Measurements from ENCODE around the gene NAPSA. TPM values are rescaled to one million over a fixed set of nuclear protein-coding genes. Genes with fewer than 3 reads are reported as not detected.

The NAPSA gene
- total RNA-seq, result 1 to 10 TPM in 2 of 4 donors, under 1 TPM in 2; 0.46 to 3.4 (median 1.5) TPM

- Histone ChIP-seq H3K4me3 (replicated peaks in 1 of 3) (no peak within 1 kb of the TSS), H3K4me1 (peaks cover 0 to 31% of the 10 kb centered on the region in 2 donors), H3K27me3 (no peaks in the 10 kb centered on the region), H3K27ac (no peak within 1 kb of the TSS), H3K36me3 (no peaks in the 10 kb centered on the region), H3K9me3 (no peaks in the 10 kb centered on the region)
- 88% methylated on average over 11 of the region's 11 CpGs for WGBS, 2 donors
- TF ChIP-seq POLR2A (IDR thresholded peaks at IDR 0.05) (no peak), CTCF (IDR thresholded peaks at IDR 0.05) (no peak)
- intact Hi-C loops (cut with DNase I), result no loop called here
- no peak for DNase-seq
Observed at GRCh38 chr19:50365434-50366306, at the start of gene NAPSA. Gene NAPSA, minus strand, starts transcription at chr19:50365639. Its CDS starts 18 bp downstream, at chr19:50365621.

GRCh38 chr19:50413531-50413930 is 48.1 kb upstream of the NAPSA start:
- Histone ChIP-seq H3K4me1 (peaks cover 0 to 6% of the 10 kb centered on the region in 2 donors), H3K4me3 (replicated peaks in 1 of 3) (no peak overlapping the region), H3K27ac (no peak overlapping the region), H3K9me3 (no peaks in the 10 kb centered on the region), H3K36me3 (no peaks in the 10 kb centered on the region), H3K27me3 (peaks cover 5% of the 10 kb centered on the region)
- no peak for DNase-seq
- TF ChIP-seq CTCF (IDR thresholded peaks at IDR 0.05), result no peak
- no peak for TF ChIP-seq POLR2A (IDR thresholded peaks at IDR 0.05)
- 93 to 96% methylated on average over 6 to 11 of the region's 21 CpGs for WGBS, 2 donors
- intact Hi-C loops (cut with DNase I), result no loop called here

- Histone ChIP-seq H3K9me3 (no peaks in the 10 kb centered on the region), H3K27ac (no peak overlapping the region), H3K27me3 (peaks cover under 1% of the 10 kb centered on the region), H3K36me3 (no peaks in the 10 kb centered on the region), H3K4me1 (peaks cover 0 to 6% of the 10 kb centered on the region in 2 donors), H3K4me3 (replicated peaks in 1 of 3) (no peak overlapping the region)
- no peak for TF ChIP-seq CTCF (IDR thresholded peaks at IDR 0.05)
- TF ChIP-seq POLR2A (IDR thresholded peaks at IDR 0.05), result no peak
- DNase-seq, result no peak
- 94 to 95% methylated on average over 13 of the region's 13 CpGs for WGBS, 2 donors
- intact Hi-C loops (cut with DNase I), result no loop called here
Observed at GRCh38 chr19:50413096-50413495, 47.7 kb upstream of the NAPSA start.

GRCh38 chr19:50412419-50412818 is 47.0 kb upstream of the NAPSA start:
- no peak for DNase-seq
- no peaks in the 10 kb centered on the region for H3K36me3 ChIP-seq
- WGBS, 2 donors, result 91 to 97% methylated on average over 2 of the region's 2 CpGs
- no peaks in the 10 kb centered on the region for H3K27me3 ChIP-seq
- no peak overlapping the region for H3K27ac ChIP-seq
- intact Hi-C loops (cut with DNase I), result no loop called here
- TF ChIP-seq POLR2A (IDR thresholded peaks at IDR 0.05), result no peak
- no peak for TF ChIP-seq CTCF (IDR thresholded peaks at IDR 0.05)
- H3K9me3 ChIP-seq, result no peaks in the 10 kb centered on the region
- H3K4me3 ChIP-seq (replicated peaks in 1 of 3), result no peak overlapping the region
- peaks cover 0 to 6% of the 10 kb centered on the region in 2 donors for H3K4me1 ChIP-seq

GRCh38 chr19:50410109-50410508 is 44.7 kb upstream of the NAPSA start:
- H3K4me3 ChIP-seq (replicated peaks in 1 of 3), result no peak overlapping the region
- no peak for DNase-seq
- no peaks in the 10 kb centered on the region for H3K27me3 ChIP-seq
- H3K9me3 ChIP-seq, result no peaks in the 10 kb centered on the region
- intact Hi-C loops (cut with DNase I), result no loop called here
- H3K4me1 ChIP-seq, result peaks cover 0 to 6% of the 10 kb centered on the region in 2 donors
- H3K36me3 ChIP-seq, result no peaks in the 10 kb centered on the region
- TF ChIP-seq CTCF (IDR thresholded peaks at IDR 0.05) (no peak), POLR2A (IDR thresholded peaks at IDR 0.05) (no peak)
- H3K27ac ChIP-seq, result no peak overlapping the region
- WGBS, 2 donors, result 89 to 90% methylated on average over 8 of the region's 10 CpGs
